GM21526 (cell line): ENCODE data around the gene ENTPD6.
"Not testable (repeated sequence)": the region's sequence is repeated elsewhere in the genome, so short reads cannot be mapped to it uniquely, and the experiment has no call there.

Experiments used
- ATAC-seq: cut with Tn5 transposase; IDR thresholded peaks from one replicate; pipeline ENCODE4 v1.9.1; 2021; ENCODE audit warnings: moderate library complexity; ENCODE audit not compliant: unreplicated experiment, low FRiP score

The ENTPD6 gene

GRCh38 chr20:25221592-25222460 lies 26.3 kb downstream of the ENTPD6 start:
- ATAC-seq: no peak

DNA sequence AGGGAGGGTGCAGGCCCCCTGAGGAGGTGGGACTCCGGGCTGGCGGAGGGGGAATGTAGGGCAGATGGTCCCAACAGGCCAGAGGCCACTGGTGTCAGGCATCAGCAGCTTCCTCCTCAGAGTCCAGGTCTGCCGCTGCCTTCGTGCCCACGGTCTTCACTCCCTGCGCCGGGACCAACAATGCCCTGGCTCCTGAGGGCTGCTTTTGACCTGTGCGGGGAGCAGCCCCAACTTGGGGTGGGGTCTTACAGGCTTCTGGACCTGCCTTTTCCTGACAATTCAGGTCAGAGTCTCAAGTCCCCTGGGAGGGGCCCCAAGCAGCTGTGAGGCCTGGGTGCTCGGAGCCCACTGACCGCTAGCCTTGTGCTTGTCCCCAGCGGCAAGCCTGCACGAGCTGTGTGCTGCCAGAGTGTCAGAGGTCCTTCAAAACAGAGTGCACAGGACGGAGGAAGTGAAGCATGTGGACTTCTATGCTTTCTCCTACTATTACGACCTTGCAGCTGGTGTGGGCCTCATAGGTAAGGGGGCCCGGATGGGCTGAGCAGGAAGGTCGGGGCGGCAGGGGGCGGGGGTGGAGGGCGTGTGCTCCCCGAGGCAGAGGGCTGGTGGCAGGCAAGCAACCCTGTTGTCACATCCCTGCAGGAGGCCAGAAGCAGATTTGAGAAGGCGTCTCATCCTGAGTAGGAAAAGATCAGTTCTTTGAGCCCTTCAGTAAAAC lies 27.1 kb downstream of the ENTPD6 start:
- ATAC-seq: no peak

GRCh38 chr20:25223179-25223661 lies 27.7 kb downstream of the ENTPD6 start:
- no peak for ATAC-seq

- no peak for ATAC-seq
Measured at GRCh38 chr20:25223765-25224720, 28.5 kb downstream of the ENTPD6 start.

DNA sequence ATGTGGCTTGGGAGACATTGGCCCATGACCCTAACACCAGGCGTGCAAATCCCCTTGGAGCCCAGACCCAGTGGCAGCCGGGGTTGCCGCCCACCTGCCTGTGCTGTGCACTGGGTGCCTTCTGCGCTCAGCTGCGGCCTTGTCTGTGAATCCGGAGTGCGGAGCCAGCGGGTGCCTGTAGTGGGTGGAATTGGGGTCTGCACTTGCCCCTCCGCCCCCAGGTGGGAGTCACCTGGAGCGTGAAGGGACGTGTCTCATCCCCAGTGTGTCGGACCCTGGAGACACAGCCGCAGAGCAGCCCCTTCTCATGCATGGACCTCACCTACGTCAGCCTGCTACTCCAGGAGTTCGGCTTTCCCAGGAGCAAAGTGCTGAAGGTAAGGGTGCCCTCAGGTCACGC lies 29.4 kb downstream of the ENTPD6 start:
- no peak for ATAC-seq

DNA sequence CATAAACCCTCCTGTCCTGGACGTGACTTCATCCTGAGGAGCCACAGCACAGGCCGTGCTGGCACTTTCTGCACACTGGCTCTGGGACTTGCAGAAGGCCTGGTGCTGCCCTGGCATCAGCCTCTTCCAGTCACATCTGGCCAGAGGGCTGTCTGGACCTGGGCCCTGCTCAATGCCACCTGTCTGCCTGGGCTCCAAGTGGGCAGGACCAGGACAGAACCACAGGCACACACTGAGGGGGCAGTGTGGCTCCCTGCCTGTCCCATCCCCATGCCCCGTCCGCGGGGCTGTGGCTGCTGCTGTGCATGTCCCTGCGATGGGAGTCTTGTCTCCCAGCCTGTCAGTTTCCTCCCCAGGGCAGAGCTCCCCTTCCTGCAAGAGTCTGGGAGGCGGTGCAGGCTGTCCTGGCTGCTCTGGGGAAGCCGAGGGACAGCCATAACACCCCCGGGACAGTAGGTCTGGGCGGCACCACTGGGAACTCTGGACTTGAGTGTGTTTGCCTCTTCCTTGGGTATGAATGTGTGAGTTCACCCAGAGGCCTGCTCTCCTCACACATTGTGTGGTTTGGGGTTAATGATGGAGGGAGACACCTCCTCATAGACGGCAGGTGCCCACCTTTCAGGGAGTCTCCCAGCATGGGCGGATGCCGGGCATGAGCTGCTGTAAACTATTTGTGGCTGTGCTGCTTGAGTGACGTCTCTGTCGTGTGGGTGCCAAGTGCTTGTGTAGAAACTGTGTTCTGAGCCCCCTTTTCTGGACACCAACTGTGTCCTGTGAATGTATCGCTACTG lies 30.3 kb downstream of the ENTPD6 start:
- no peak for ATAC-seq

DNA sequence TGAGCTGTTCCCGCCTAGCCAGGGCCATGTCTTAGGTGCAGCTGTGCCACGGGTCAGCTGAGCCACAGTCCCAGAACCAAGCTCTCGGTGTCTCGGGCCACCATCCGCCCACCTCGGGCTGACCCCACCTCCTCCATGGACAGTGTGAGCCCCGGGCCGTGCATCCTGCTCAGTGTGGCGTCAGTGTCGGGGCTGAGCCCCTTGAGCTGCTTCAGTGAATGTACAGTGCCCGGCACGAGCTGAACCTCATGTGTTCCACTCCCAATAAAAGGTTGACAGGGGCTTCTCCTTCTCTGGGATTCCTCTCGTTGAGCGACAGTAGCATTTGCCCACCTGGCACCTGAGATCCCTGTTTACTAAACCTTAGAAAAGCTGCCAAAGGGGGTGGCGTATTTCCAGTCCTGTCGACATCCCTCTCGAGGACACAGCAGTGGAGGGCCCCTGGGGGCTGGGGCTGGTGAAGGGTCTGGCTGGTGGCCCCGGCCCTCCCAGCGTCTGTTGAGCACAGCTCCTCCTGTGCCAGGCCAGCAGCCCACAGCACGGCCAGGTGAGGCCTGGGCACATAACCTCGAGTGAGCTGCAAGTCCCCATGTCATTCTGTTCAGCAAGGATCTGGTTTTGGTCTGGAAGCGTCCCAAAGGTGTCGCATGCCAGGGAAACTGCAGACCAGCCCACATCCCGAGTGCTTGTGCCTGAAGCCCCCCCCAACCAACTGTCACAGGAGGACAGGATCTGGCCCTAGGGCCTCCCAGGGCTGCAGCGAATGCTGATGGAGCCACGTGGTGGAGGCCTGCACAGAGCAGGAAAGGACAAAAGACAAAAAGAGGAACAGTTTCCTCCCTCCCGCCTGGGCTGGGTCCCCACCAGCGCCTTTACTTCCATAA lies 31.2 kb downstream of the ENTPD6 start:
- no peak for ATAC-seq

- no peak for ATAC-seq
Measured at GRCh38 chr20:25227317-25227831, 31.9 kb downstream of the ENTPD6 start.

GRCh38 chr20:25229486-25230165 lies 34.1 kb downstream of the ENTPD6 start:
- ATAC-seq: no peak

GRCh38 chr20:25230166-25230831 lies 34.8 kb downstream of the ENTPD6 start:
- no peak for ATAC-seq

DNA sequence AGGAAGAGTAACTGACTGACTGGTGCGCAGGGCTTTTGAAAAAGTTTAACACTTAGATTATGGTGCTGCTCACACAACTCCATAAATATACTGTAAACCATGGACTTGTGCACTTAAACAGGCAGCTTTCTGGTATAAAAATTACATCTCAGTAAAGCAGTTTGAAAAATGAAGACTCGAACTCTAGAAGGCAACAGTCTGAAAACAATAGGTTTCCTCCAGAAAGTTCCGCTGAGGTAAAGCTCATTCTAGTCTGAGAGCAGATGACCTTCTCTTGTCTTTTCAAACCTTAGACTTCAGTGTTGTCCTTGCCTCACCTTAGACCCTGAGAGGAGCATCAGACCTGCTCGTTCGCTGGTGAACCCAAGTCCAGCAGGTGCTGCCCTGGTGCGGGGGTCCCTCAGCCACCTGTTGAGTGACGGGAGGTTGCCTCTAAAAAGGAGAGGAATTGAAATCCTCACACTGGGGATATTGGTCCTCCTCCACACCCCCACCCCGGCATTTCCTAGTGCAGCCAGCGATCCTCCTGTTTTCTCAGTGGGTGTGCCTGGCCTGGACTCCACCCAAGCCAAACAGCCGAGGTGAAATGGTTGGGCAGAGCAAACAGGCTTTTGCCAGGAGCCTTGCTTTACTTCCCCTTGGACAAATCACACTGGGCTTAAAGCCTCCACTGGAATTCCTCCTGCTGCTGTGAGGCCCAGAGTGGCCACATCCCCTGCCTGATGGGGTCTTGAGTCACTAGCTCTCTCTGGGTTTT lies 37.7 kb downstream of the ENTPD6 start:
- ATAC-seq: no peak

GRCh38 chr20:25234009-25234849 lies 38.7 kb downstream of the ENTPD6 start:
- not testable (repeated sequence) for ATAC-seq

- ATAC-seq: no peak
Measured at GRCh38 chr20:25236450-25237304, 41.2 kb downstream of the ENTPD6 start.

GRCh38 chr20:25237610-25238318 lies 42.3 kb downstream of the ENTPD6 start:
- no peak for ATAC-seq
